NCI-H524 (cell line): ENCODE measurements around the gene DGCR2.
"Not testable (repeated sequence)": the region's sequence is repeated elsewhere in the genome, so short reads cannot be mapped to it uniquely, and the experiment has no call there.

ENCODE experiments used
- DNase-seq, 2 experiments: peaks; one replicate each; lab custom pipeline; 2025; lab: John Stamatoyannopoulos, UW

Gene DGCR2

DNA sequence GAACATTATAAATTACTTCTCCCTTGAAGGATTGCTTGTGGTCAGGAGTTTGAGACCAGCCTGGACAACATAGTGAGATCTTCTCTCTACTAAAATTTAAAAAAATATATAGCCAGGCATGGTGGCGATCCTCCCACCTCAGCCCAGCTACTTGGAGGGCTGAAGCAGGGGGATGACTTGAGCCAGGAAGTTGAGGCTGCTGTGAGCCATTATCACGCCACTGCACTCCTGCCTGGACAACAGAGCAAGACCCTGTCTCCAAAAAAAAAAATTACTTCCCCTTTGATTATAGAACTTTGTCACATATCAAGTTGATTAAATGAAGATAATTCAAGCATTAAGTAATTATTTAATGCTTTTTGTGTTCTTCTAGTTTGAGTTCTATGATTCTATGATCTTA, 121.0 kb downstream of the DGCR2 start:
- DNase-seq = no peak

DNA sequence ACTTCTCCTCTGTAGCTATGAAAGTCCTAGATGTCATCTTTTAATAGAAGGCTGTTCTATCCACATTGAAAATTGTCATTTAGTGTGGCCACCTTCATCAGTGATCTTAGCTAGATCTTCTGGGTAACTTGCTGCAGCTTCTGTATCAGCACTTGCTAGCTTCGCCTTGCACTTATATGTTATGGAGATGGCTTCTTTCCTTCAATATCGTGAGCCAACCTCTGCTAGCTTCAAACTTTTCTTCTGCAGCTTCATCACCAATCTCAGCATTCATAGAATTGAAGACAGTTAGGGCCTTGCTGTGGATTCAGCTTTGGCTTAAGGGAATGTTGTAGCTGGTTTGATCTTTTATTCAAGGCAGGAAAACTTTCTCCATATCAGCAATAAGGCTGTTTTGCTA, 122.1 kb downstream of the DGCR2 start:
- not testable (repeated sequence) for DNase-seq

DNA sequence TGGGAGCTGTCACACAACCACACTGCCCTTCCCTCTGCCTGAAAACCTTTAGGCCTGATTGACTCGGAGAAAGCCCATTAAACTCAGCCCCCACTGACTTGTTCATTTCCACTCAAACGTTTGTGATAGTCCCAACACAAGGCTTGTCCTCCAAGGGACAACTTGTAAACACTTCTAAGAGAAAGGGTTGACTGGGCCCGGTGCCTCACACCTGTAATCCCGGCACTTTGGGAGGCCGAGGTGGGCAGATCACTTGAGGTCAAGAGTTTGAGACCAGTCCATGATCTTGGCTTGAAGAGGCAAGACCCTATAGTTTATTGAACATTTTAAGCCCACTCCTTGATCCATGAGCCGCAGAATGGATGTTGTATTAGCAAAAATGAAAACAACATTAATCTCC, 122.8 kb downstream of the DGCR2 start:
- peak in 1 of 2 experiments; percentile 63 for DNase-seq

- peak in 1 of 2 experiments; percentile 37 for DNase-seq
These were observed 123.2 kb downstream of the DGCR2 start for GRCh38 chr22:18999008-18999407.

- DNase-seq = peak; percentile 90 to 99
These were observed 124.3 kb downstream of the DGCR2 start for GRCh38 chr22:18997925-18998315.

GRCh38 chr22:18997306-18997924, 124.8 kb downstream of the DGCR2 start:
- DNase-seq = peak; percentile 66 to 80

- DNase-seq = peak; percentile 26 to 78
These were observed 125.8 kb downstream of the DGCR2 start for GRCh38 chr22:18996376-18996900.

GRCh38 chr22:18995327-18995711, 126.9 kb downstream of the DGCR2 start:
- DNase-seq = no peak

DNA sequence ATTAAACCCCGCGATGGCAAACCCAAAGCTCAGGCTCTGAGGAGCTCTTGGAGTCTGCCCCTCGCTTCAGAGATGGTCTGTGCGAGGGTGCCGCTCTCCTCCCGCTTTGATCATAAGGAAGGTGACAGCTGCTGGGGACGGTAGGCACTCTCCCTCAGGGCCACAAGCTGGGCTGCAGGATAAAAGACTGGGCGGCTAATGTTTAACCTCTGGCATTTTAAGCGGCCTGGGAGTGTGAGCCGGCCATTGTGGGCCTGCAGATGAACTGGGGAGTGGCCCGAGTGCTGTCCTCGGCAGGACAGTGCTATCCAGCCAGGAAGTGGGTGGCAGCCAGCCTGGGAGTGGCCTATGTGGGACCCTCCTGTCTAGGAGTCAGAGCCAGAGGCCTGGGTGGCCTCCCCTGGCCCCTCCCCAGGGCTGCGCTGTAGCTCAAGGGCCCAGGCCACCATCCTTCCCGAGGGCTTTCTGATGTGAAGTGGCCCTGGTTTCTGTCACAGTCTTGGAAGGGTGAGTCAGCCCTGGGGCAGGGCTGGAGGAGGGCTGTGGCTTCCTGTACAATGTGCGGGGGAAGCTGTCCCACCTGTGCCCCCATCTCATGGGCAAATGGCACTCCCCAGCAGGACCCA, 127.4 kb downstream of the DGCR2 start:
- peak in 1 of 2 experiments; percentile 65 for DNase-seq

DNA sequence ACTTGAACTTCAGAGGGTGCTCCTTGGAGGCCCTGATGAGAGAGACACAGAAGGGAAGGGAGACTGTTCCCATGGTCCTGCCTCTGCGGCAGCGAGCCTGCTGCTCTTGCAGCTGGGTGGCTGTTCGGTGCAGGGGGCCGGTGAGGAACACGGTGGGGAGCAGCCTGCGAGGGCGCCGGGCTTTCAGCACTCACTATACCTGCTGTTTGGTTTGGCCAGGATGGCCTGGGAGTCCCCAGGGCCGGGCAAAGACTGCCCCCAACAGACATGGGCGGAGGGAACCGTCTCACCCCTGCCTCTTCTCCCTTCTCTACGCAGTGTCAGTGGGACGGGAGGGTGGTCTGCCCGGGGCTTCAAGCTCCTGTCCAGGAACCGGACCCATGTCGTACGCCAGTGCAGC, 128.2 kb downstream of the DGCR2 start:
- no peak for DNase-seq

DNA sequence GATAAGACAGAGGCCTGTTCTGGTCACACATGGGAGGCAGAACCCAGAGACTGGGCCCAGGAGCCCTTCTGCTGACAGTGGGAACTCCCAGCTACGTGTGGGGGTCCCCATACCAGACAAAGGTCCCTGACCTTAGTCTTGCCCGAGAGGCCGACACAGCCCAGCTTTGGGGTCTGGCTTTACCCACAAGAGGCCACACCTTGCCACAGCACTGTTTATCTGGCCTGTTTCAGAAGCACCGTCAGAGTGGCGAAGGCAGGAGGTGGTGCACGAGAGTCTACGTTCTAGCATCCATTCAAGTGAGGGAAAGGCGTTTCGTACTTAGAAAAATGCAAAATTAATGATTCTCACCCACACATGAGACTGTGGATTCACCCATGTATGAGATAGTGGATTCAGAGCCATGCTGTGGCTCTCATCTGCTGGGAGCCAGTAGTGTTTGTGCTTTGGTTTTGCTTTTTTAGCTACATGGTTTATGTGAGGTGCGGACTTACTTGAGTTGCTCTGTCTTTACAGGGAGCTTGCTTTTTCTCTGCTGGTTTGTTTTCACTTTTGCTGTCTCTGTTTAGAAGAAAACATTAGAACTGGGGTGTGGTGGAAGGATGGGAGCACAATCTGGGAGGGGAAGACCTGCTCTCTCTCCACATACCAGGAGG, 129.5 kb downstream of the DGCR2 start:
- DNase-seq = no peak

DNA sequence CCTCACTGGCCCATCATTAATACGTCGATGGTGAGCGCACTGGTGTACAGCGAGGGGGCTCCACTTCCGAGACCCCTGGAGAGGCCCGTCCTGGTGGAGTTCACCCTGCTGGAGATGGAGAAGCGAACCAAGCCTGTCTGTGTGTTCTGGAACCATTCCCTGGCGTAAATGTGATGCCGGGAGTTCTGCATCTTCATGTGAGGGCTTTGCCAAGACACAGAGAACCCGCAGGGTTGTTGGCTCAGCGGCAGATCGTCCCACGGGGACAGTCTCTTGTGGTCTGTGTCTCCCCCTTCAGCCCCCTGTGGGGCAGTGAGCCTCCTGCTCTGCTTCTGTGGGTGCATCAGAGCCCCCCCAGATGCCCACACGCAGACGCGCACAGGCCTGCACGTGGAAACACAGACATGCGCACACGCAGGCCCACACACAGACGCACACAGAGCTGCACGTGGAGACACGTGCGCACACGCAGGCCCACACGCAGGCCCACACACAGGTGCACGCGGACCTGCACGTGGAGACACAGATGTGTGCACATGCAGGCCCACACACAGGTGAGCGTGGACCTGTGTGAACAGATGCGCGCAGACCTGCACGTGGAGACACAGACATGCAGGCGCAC, 130.3 kb downstream of the DGCR2 start:
- DNase-seq = no peak

GRCh38 chr22:18991138-18991432, 131.1 kb downstream of the DGCR2 start:
- no peak for DNase-seq

DNA sequence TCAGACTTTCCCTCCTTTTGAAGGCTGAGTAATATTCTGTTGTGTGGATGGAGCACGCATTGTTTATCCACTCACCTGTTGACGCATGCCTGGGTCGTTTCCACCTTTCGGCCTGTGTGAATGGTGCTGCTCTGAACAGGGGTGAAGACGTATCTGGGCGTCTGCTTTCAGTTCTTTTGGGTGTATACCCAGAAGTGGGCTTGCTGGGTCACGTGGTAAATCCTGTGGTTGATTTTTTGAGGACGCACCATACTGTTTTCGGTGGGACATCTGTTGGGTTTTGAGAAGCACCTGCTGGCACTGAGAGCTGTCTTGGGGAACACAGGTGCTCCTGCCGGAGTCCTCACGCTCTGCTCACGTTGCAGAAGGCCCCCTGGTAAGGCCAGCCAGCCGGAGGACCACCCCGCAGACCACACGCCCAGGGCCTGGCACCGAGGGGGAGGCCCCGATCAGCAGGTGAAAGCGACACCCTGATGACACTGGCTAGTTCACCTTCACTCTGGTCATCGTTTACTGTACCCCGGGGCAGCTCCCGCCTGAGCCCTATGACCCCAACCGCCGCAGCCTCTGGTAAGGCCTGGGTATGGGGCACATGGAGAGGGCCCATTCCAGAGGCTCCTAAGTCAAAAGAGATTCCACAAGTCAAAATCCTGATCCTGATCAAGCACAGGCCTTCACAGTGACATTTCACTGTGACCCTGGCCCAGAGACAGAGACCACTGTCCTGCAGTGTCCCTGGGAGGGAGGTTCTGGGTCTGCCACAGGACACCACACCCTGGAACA, 131.7 kb downstream of the DGCR2 start:
- no peak for DNase-seq

- DNase-seq = no peak
These were observed 133.3 kb downstream of the DGCR2 start for GRCh38 chr22:18988958-18989357.

- peak in 1 of 2 experiments; percentile 84 for DNase-seq
These were observed 134.4 kb downstream of the DGCR2 start for GRCh38 chr22:18987765-18988164.

DNA sequence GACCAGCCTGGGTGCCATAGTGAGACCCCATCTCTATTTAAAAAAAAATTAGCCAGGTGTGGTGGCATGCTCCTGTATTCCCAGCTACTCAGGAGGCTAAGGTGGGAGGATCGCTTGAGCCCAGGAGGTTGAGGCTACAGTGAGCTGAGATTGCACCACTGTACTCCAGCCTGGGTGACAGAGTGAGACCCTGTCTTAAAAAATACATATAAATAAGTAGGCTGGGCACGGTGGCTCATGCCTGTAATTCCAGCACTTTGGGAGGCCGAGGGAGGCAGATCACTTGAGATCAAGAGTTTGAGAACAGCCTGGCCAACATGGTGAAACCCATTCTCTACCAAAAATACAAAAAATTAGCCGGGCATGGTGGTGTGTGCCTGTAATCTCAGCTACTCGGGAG, 135.1 kb downstream of the DGCR2 start:
- not testable (repeated sequence) for DNase-seq
